ENCODE results near the gene PARD3B. TPM values are rescaled to one million over a fixed set of nuclear protein-coding genes. Genes with fewer than 3 reads are reported as not detected.

The PARD3B gene
- polyA plus RNA-seq, 3 donors, result not detected

GRCh38 chr2:205589479-205589878 is 1044.2 kb downstream of the PARD3B start:
- Histone ChIP-seq H3K4me3 (replicated peaks in 1 of 3; ENCODE audit: low read depth in 2 of 3, low read length in 3 of 3) (no peak overlapping the region), H3K27me3 (ENCODE audit: control insufficient read depth in 2 of 2, insufficient read depth in 2 of 2, low read length in 2 of 2) (no peaks in the 10 kb centered on the region), H3K9ac (ENCODE audit: insufficient read depth, low read length, poor library complexity, severe bottlenecking) (no peak overlapping the region), H3K9me3 (replicated peaks in 1 of 2; ENCODE audit: control insufficient read depth in 1 of 2, insufficient read depth in 1 of 2, low read length in 2 of 2) (no peaks in the 10 kb centered on the region), H3K36me3 (replicated peaks in 1 of 2; ENCODE audit: control insufficient read depth in 1 of 2, insufficient read depth in 2 of 2, low read length in 2 of 2) (no peaks in the 10 kb centered on the region), H3K79me2 (ENCODE audit: insufficient read depth, low read length) (no peaks in the 10 kb centered on the region), H3K4me1 (ENCODE audit: control insufficient read depth in 1 of 2, insufficient read depth in 2 of 2, low read length in 2 of 2) (no peaks in the 10 kb centered on the region), H3K27ac (ENCODE audit: low read depth in 1 of 2, low read length in 2 of 2) (no peak overlapping the region), H3K4me2 (replicated peaks; ENCODE audit: extremely low read depth, low read length, poor library complexity, severe bottlenecking) (no peak overlapping the region), H4K20me1 (ENCODE audit: insufficient read depth, low read length) (no peaks in the 10 kb centered on the region), H2AFZ (ENCODE audit: insufficient read depth, low read depth, low read length, poor library complexity, severe bottlenecking) (no peak overlapping the region)
- TF ChIP-seq CTCF (IDR thresholded peaks at IDR 0.05), result no peak
- no peaks in the 10 kb centered on the region for H3K4me1 Mint-ChIP-seq
- H3K9me3 Mint-ChIP-seq, result peaks cover 0 to 6% (median 2%) of the 10 kb centered on the region in 7 donors
- no peak overlapping the region for H3K27ac Mint-ChIP-seq
- no peaks in the 10 kb centered on the region for H3K36me3 Mint-ChIP-seq
- DNase-seq, result no peak
- peaks cover 3 to 7% (median 5%) of the 10 kb centered on the region in 3 donors for H3K27me3 Mint-ChIP-seq (ENCODE audit: low read depth in 3 of 3)
- WGBS (ENCODE audit: insufficient coverage), result no CpG with 5 or more reads among the region's 1 CpG
- intact Hi-C loops (cut with micrococcal nuclease), result no loop called here
- H3K4me3 Mint-ChIP-seq, result no peak overlapping the region

- DNase-seq, result no peak
- Mint-ChIP-seq H3K27me3 (ENCODE audit: low read depth in 3 of 3) (peaks cover 3 to 7% (median 7%) of the 10 kb centered on the region in 3 donors), H3K36me3 (no peaks in the 10 kb centered on the region), H3K4me1 (no peaks in the 10 kb centered on the region), H3K9me3 (peaks cover 0 to 7% (median 0%) of the 10 kb centered on the region in 7 donors), H3K27ac (no peak overlapping the region), H3K4me3 (no peak overlapping the region)
- H3K79me2 ChIP-seq (ENCODE audit: insufficient read depth, low read length), result no peaks in the 10 kb centered on the region
- H3K4me2 ChIP-seq (replicated peaks; ENCODE audit: extremely low read depth, low read length, poor library complexity, severe bottlenecking), result no peak overlapping the region
- no peak overlapping the region for H2AFZ ChIP-seq (ENCODE audit: insufficient read depth, low read depth, low read length, poor library complexity, severe bottlenecking)
- no peaks in the 10 kb centered on the region for H3K4me1 ChIP-seq (ENCODE audit: control insufficient read depth in 1 of 2, insufficient read depth in 2 of 2, low read length in 2 of 2)
- no peak for TF ChIP-seq CTCF (IDR thresholded peaks at IDR 0.05)
- WGBS (ENCODE audit: insufficient coverage), result 57% methylated on average over 1 of the region's 2 CpGs
- H3K27ac ChIP-seq (ENCODE audit: low read depth in 1 of 2, low read length in 2 of 2), result no peak overlapping the region
- no peak overlapping the region for H3K9ac ChIP-seq (ENCODE audit: insufficient read depth, low read length, poor library complexity, severe bottlenecking)
- no peaks in the 10 kb centered on the region for H3K36me3 ChIP-seq (replicated peaks in 1 of 2; ENCODE audit: control insufficient read depth in 1 of 2, insufficient read depth in 2 of 2, low read length in 2 of 2)
- no peak overlapping the region for H3K4me3 ChIP-seq (replicated peaks in 1 of 3; ENCODE audit: low read depth in 2 of 3, low read length in 3 of 3)
- H3K27me3 ChIP-seq (ENCODE audit: control insufficient read depth in 2 of 2, insufficient read depth in 2 of 2, low read length in 2 of 2), result no peaks in the 10 kb centered on the region
- H4K20me1 ChIP-seq (ENCODE audit: insufficient read depth, low read length), result no peaks in the 10 kb centered on the region
- intact Hi-C loops (cut with micrococcal nuclease), result no loop called here
- H3K9me3 ChIP-seq (replicated peaks in 1 of 2; ENCODE audit: control insufficient read depth in 1 of 2, insufficient read depth in 1 of 2, low read length in 2 of 2), result no peaks in the 10 kb centered on the region
Observed at GRCh38 chr2:205590759-205591158, 1045.5 kb downstream of the PARD3B start.

Measured in CD14-positive monocyte (primary cell).